GM12891 (cell line): ENCODE data around the gene PCA3.
A peak's percentile ranks its signal among the peaks of the same experiment; 100 is the strongest.
"Not testable (repeated sequence)": the region's sequence is repeated elsewhere in the genome, so short reads cannot be mapped to it uniquely, and the experiment has no call there.

Source experiments
- DNase-seq: peaks from one replicate; pipeline ENCODE4 v3.0.0; 2011; ENCODE audit warnings: low spot score; ENCODE audit not compliant: insufficient read length
- FAIRE-seq: peaks from 2 replicates; lab custom pipeline; 2011; peaks lifted over from hg19 to GRCh38; lab: Jason Lieb, UNC
- PAX5 ChIP-seq: IDR thresholded peaks from 2 replicates; pipeline ENCODE4 v1.6.1; 2011; ENCODE audit warnings: low read length, moderate library complexity, mild to moderate bottlenecking; ENCODE audit not compliant: insufficient read depth, severe bottlenecking
- POLR2A ChIP-seq: IDR thresholded peaks from 2 replicates; pipeline ENCODE4 v1.6.1; 2011; ENCODE audit warnings: low read depth, low read length, control low read depth
- POLR2AphosphoS5 ChIP-seq: IDR thresholded peaks from 2 replicates; pipeline ENCODE4 v1.6.1; 2011; ENCODE audit warnings: low read depth, low read length, control low read depth
- POU2F2 ChIP-seq: IDR thresholded peaks from 2 replicates; pipeline ENCODE4 v1.6.1; 2011; ENCODE audit warnings: low read depth, mild to moderate bottlenecking, control low read depth, low read length, moderate library complexity
- SPI1 ChIP-seq: IDR thresholded peaks from 2 replicates; pipeline ENCODE4 v1.6.1; 2011; ENCODE audit warnings: low read depth, low read length, control low read depth
- TAF1 ChIP-seq: IDR thresholded peaks from 2 replicates; pipeline ENCODE4 v1.6.1; 2011; ENCODE audit warnings: low read depth, low read length, control low read depth

Gene PCA3

DNA sequence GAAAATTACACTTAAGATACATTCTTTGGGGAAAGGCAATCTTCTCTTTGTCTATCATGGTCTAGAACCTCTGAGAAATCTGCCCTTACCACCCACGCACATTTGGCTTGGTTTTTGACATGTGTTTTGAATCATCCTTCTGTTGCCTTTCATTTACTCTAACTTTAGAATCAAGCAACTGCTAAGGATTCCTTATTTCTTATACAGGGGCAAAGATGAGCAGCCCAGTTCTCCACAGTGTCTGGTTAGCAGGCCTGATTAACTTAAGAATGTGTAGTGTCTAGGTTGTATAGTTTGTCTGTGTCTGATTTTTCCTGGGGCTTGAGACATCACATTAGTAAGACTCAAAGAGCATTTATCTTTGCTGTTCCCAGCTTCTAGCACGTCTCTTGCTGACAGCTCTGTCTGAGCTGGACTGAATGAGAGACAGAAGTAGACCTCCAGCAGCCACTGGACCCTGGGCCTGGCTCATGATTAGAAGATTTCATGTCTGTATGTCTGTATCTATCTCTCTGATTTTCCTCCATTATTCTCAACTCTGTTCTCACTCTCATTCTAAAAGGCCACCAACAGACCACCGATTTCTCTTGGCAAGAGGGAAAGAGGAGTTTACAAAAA, 31.8 kb upstream of the PCA3 start:
- FAIRE-seq: no peak
- TF ChIP-seq TAF1: no peak
- no peak for DNase-seq

DNA sequence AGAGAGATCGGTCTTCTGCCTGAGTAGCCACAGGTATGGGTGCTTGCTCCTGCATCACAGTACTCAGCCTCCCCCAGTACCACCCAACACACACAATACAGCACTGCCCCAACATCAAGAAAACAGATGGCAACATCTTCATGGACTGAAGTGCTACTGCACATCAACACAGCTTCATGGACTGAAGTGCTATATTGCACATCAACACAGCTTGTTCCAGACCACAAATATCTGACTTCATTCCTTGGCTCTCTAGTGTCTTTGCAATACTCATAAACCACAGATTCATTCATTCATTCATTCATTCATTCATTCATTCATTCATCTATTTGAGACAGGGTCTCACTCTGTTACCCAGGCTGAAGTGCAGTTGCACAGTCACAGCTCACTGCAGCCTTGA, 31.1 kb upstream of the PCA3 start:
- DNase-seq (no peak), FAIRE-seq (peak; percentile 5)
- TF ChIP-seq PAX5 (no peak), TAF1 (no peak), POLR2A (no peak), SPI1 (no peak), POLR2AphosphoS5 (no peak), POU2F2 (no peak)

DNA sequence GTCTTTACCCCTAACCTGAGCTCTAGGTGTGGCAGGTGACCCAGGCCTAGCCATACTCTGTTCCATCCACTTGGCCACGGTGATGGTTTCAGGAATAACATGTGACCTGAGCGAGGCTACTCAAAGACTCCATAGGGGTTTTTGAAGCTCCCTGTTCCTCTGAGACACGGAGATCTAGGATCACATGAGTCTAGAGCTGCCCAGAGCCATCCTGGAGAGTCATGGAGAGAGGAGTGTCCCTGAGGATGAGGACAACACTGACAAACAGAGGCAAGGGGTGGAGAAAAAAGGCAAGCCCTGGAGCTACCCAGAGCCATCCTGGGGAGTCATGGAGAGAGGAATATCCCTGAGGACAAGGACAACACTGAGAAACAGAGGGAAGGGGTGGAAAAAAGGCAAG, 29.5 kb upstream of the PCA3 start:
- no peak for FAIRE-seq
- no peak for DNase-seq
- no peak for TF ChIP-seq SPI1
- TF ChIP-seq PAX5: no peak
- TF ChIP-seq POLR2A: no peak
- TF ChIP-seq TAF1: no peak
- TF ChIP-seq POU2F2: no peak
- no peak for TF ChIP-seq POLR2AphosphoS5

DNA sequence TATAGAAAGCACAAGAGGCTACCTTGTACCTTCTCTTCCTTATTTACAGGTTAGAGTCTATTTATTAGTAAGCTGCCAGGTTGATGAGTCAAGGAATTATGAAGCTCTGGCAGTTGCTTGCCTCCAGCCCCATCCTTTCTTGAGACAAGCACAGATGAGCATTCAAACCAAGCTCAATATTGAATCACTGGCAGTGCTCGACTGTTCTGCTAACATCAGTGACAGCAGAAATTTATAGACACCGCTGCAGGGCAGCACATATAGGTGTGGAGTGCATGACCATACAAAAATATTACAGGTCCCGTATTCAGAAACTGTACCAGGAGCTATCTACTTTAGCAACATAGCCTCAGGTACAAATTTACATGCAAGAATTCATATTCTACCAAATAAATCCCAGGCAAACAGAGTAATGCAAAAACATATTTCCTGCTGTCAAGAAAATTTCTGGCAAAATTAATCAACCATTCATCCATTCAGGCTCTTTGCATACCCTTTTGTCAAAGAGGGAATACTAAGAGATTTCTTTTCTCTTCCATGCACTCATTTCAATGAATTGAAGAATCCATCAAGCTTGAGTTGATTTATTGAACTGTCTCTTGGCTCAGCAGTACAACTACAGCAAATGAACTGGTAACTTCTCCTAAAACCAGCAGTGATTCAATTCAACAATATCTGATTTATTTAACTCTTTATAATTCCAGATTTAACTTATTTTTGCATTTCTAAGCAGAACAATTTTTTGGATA, 26.9 kb upstream of the PCA3 start:
- DNase-seq (no peak), FAIRE-seq (no peak)
- no peak for TF ChIP-seq POLR2AphosphoS5
- TF ChIP-seq TAF1: no peak
- no peak for TF ChIP-seq PAX5
- TF ChIP-seq SPI1: no peak
- TF ChIP-seq POU2F2: no peak
- no peak for TF ChIP-seq POLR2A

DNA sequence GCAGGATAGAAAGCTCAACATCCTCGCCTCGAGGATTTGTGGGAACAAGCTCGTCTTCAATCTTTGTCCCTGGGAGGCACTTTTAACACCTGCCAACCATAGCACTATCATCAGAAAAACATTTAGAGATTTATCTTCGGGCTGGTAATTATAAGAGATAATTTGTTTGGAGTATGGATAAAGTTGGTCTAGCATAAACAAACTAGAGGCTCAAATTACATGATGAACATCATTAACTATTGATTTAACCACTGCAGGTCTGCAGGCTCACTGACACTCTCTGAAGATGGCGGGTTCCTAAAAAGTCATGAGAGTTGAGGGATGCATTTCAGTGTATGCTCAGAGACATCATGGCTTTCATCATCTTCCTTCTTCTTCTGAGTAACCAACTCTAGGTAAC, 25.8 kb upstream of the PCA3 start:
- DNase-seq (no peak), FAIRE-seq (no peak)
- TF ChIP-seq POLR2A: no peak
- no peak for TF ChIP-seq POU2F2
- no peak for TF ChIP-seq PAX5
- TF ChIP-seq POLR2AphosphoS5: no peak
- TF ChIP-seq SPI1: no peak
- TF ChIP-seq TAF1: no peak

DNA sequence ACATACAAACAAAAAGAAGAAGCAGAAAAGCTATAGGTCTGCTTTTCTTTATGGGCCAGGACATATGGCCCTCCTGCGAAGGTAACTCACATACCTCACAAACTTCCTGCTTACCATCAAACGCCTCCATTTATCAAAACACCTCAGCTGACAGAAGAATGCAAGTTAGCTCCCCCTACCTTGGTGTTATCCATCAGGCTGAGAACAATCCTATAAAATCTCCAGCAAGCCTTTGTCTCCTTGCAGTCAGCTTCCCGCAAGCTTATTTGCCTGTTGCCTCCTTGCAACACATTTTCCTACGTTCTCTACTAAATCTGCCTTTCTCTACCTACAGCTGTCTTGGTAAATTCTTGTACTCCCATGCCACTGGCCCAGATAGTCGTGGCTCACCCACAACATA, 22.7 kb upstream of the PCA3 start:
- TF ChIP-seq SPI1 (no peak), POLR2A (no peak), POLR2AphosphoS5 (no peak), POU2F2 (no peak), TAF1 (no peak), PAX5 (no peak)
- FAIRE-seq (no peak), DNase-seq (no peak)

DNA sequence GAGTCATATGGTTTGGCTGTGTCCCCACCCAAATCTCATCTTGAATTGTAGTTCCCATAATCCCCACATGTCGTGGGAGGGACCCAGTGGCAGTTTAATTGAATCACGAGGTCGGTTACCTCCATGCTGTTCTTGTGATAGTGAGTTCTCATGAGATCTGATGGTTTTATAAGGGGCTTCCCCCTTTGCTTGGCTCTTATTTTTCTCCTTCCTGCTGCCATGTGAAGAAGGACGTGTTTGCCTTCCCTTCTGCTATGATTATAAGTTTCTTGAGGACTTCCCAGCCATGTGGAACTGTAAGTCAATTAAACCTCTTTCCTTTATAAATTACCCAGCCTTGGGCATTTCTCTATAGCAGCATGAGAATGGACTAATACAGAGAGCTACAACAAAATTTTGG, 21.3 kb upstream of the PCA3 start:
- not testable (repeated sequence) for FAIRE-seq

DNA sequence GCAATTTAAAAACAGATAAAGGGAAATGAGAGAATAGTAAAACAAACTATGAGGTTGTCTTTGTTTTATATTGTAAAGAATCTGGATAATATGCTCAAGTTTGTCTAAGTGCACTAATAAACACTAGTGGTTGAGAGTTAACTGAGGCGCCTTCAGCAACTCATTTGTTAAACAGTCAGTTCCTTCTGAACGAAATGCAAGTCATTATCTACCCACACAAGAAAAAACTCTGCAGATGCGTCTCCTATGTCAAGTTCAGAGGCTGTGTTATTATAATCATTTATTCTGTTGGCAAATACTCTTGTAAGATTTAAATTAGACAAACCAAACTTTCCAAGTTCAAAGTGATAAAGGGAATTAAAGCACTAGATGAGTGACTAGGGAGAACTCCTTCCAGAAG, 20.3 kb upstream of the PCA3 start:
- no peak for DNase-seq
- no peak for TF ChIP-seq TAF1
- no peak for TF ChIP-seq POLR2AphosphoS5
- no peak for TF ChIP-seq SPI1
- no peak for TF ChIP-seq POLR2A
- TF ChIP-seq POU2F2: no peak
- TF ChIP-seq PAX5: no peak
- FAIRE-seq: no peak

More for the DNA sequence above, 21.3 kb upstream of the PCA3 start:
- not testable (repeated sequence) for DNase-seq

DNA sequence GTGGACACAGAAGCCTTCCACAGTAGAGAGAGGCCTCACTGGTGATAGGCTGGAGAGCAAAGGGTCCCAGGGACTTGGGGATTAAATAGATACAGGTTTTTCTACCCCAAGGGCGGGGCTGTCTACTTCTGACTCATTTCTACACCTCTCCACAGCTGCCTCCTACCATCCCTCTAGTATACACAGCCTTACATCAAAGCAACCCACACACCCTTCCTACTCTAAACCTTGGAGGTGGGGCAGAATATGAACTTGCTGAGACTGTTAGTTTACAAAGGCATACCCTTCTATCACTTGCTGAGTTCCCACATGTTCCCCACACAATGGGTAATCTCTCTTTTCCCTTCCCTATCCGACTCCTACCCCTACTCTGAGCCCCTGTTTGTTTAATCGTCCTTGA, 19.9 kb upstream of the PCA3 start:
- TF ChIP-seq POLR2AphosphoS5: no peak
- TF ChIP-seq POU2F2: no peak
- TF ChIP-seq POLR2A: no peak
- no peak for TF ChIP-seq TAF1
- no peak for TF ChIP-seq PAX5
- TF ChIP-seq SPI1: no peak
- no peak for DNase-seq
- no peak for FAIRE-seq

DNA sequence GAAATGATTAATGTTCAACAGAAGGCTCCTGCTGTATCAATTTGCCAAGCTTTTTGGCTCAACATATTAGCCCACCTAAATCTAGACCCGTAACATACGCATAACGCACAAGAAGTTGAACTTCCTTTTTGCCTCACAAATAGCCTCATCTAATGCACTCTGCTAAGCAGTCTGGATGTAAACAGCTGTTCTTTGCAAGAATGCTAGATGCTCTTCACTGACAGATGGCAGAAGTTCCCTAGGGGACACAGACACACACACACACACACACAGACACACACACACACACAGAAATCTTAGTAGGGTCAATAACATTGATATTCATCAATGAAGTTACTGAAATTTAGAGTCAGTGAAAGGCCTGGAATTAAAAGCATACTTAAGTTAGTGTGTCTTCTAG, 13.2 kb upstream of the PCA3 start:
- no peak for FAIRE-seq
- TF ChIP-seq PAX5 (no peak), TAF1 (no peak), SPI1 (no peak), POU2F2 (no peak), POLR2A (no peak), POLR2AphosphoS5 (no peak)
- DNase-seq: no peak

DNA sequence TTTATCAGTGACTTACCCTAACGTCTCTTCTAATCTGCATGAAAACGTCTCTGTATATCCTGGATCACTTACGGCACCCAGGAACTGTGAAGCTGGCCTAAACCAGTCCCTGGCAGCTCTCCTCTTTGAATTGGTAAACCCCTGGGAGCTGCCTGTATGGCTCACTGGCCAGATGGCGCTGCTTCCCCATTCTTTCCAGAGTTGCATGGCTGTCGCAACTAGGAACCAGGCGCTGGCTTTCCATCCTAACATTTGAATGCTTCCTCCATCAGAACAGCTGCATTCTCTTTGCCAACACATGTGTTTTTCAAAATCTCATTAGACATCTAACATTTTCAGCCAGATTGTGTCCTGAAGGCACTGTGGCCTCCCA, 8.0 kb upstream of the PCA3 start:
- no peak for DNase-seq
- peak; percentile 26 for FAIRE-seq
- TF ChIP-seq TAF1 (no peak), POLR2AphosphoS5 (no peak), POLR2A (no peak), POU2F2 (no peak), SPI1 (no peak)
